ENCODE data around the gene ARHGEF12.

GRCh38 chr11:120357620-120358019, 21.4 kb downstream of the ARHGEF12 start:
- TF ChIP-seq CTCF (IDR thresholded peaks at IDR 0.05): no peak
- TF ChIP-seq EP300 (IDR thresholded peaks at IDR 0.05; ENCODE audit: low read depth): no peak
- no peak for TF ChIP-seq POLR2A (IDR thresholded peaks at IDR 0.05)
- no peak for TF ChIP-seq POLR2AphosphoS5 (IDR thresholded peaks at IDR 0.05)

Data from transverse colon (tissue), 4 donors.